HG03571 (cell line): Measurements from ENCODE around the gene GPR15LG.

Experiments
- ATAC-seq: cut with Tn5 transposase; IDR thresholded peaks from one replicate; pipeline ENCODE4 v1.9.1; 2021; ENCODE audit not compliant: unreplicated experiment

Gene GPR15LG

GRCh38 chr10:84193327-84193726 is 19.7 kb downstream of the GPR15LG start:
- ATAC-seq = no peak

- no peak for ATAC-seq
Measured at GRCh38 chr10:84193846-84194423, 20.3 kb downstream of the GPR15LG start.

- ATAC-seq = peak; percentile 66
Measured at GRCh38 chr10:84194424-84195043, 20.9 kb downstream of the GPR15LG start, which contains the start of gene CDHR1. Gene CDHR1 (plus strand): TSS chr10:84194537. CDS start chr10:84194761, 224 bp downstream.

GRCh38 chr10:84195044-84195830 is 21.6 kb downstream of the GPR15LG start:
- ATAC-seq = no peak

- no peak for ATAC-seq
Measured at GRCh38 chr10:84196083-84196482, 22.5 kb downstream of the GPR15LG start.

GRCh38 chr10:84196941-84197340 is 23.3 kb downstream of the GPR15LG start:
- ATAC-seq = no peak

GRCh38 chr10:84197643-84198042 is 24.0 kb downstream of the GPR15LG start:
- ATAC-seq = no peak

GRCh38 chr10:84198206-84198915 is 24.8 kb downstream of the GPR15LG start:
- ATAC-seq = no peak

- no peak for ATAC-seq
Measured at GRCh38 chr10:84200537-84201243, 27.1 kb downstream of the GPR15LG start.

- no peak for ATAC-seq
Measured at GRCh38 chr10:84201244-84201606, 27.6 kb downstream of the GPR15LG start.

- ATAC-seq = no peak
Measured at GRCh38 chr10:84201682-84202081, 28.1 kb downstream of the GPR15LG start.

- ATAC-seq = no peak
Measured at GRCh38 chr10:84202349-84202748, 28.7 kb downstream of the GPR15LG start.

GRCh38 chr10:84204122-84204521 is 30.5 kb downstream of the GPR15LG start:
- peak; percentile 63 for ATAC-seq

GRCh38 chr10:84204610-84205009 is 31.0 kb downstream of the GPR15LG start:
- no peak for ATAC-seq

- ATAC-seq = peak; percentile 76
Measured at GRCh38 chr10:84205049-84205852, 31.6 kb downstream of the GPR15LG start.

GRCh38 chr10:84205853-84206525 is 32.4 kb downstream of the GPR15LG start:
- no peak for ATAC-seq

GRCh38 chr10:84208023-84208422 is 34.4 kb downstream of the GPR15LG start:
- ATAC-seq = no peak

GRCh38 chr10:84211566-84211965 is 38.0 kb downstream of the GPR15LG start:
- no peak for ATAC-seq

- ATAC-seq = no peak
Measured at GRCh38 chr10:84212014-84212413, 38.4 kb downstream of the GPR15LG start.
